Left cardiac atrium (tissue), 4 donors: ENCODE results near the gene GSTT2. TPM values are rescaled to one million over a fixed set of nuclear protein-coding genes. Genes with fewer than 3 reads are reported as not detected.
"Not testable (repeated sequence)": the region's sequence is repeated elsewhere in the genome, so short reads cannot be mapped to it uniquely, and the experiment has no call there.

Experiments used
- ATAC-seq, 2 donors: fragments of 200-7000 bp; cut with Tn5 transposase; one replicate each; pipeline ENCODE4 v1.9.1; 2020; ENCODE audit warnings: mild to moderate bottlenecking in 2 of 2, moderate library complexity in 2 of 2
- DNase-seq: peaks from one replicate; pipeline ENCODE4 v3.0.0-alpha.2; 2020
- intact Hi-C, 2 donors: fragments of 100-400 bp; cut with DNase I; formaldehyde crosslinking; loops; one replicate each; pipeline versions ENCODE4 v1.14.1 to v1.15.1; 2022 to 2023
- total RNA-seq, 2 donors: library from RNA; stranded (reverse); fragmentation: NEBNext Ultra II Directional; extraction: Animal tissue kit (Norgen Biotek cat#: 25700); gene quantifications; one replicate each; pipeline ENCODE4 v1.2.1, GENCODE V29; 2021
- donor health status: DM: no; HTN: yes; CAD: no.
- donor health status: DM: no; HTN: yes; CAD: no; lungs with severe emphysema.
- donor health status: DM: yes; HTN: yes; CAD: no.
- donor health status: Dilated cardiomyopathy.

Gene GSTT2
- total RNA-seq, 2 donors from 2014 or later: 0.38 to 0.65 TPM

- ATAC-seq (no peak), DNase-seq (no peak)
- intact Hi-C loops: loop anchor here in 1 of 2 donors (5.0 kb wide), 1 partner anchor 37 kb away; no protein-coding TSS in a partner anchor
Observed at GRCh38 chr22:23969071-23969470, 10.9 kb upstream of the GSTT2 start.

- no peak for DNase-seq
- no peak for ATAC-seq
Observed at GRCh38 chr22:23970201-23970641, 9.7 kb upstream of the GSTT2 start.

GRCh38 chr22:23970816-23971486, 9.0 kb upstream of the GSTT2 start:
- ATAC-seq (no peak), DNase-seq (no peak)
- intact Hi-C loops: loop anchor here in 1 of 2 donors (5.0 kb wide), 1 partner anchor 44 kb away; no protein-coding TSS in a partner anchor

More at GRCh38 chr22:23970201-23970641, 9.7 kb upstream of the GSTT2 start:
- intact Hi-C loops: loop anchor here in 1 of 2 donors (5.0 kb wide), 1 partner anchor 43 kb away; no protein-coding TSS in a partner anchor

- intact Hi-C loops: loop anchor here in 1 of 2 donors (5.0 kb wide), 1 partner anchor 45 kb away; no protein-coding TSS in a partner anchor
- not testable (repeated sequence) for ATAC-seq, DNase-seq
Observed at GRCh38 chr22:23971927-23972326, 8.0 kb upstream of the GSTT2 start.

GRCh38 chr22:23974345-23974744, 5.6 kb upstream of the GSTT2 start, which contains the start of gene DDT:
DDT (minus strand) TSS chr22:23974441; CDS start chr22:23974414, 27 bp downstream.
- ATAC-seq: peak; percentile 98 to 99
- intact Hi-C loops: loop anchor here in 1 of 2 donors (5.0 kb wide), 1 partner anchor 47 kb away; no protein-coding TSS in a partner anchor
- not testable (repeated sequence) for DNase-seq

- intact Hi-C loops: loop anchor here in 1 of 2 donors (5.0 kb wide), 1 partner anchor 48 kb away; no protein-coding TSS in a partner anchor
- peak; percentile 24 to 31 for ATAC-seq
- not testable (repeated sequence) for DNase-seq
Observed at GRCh38 chr22:23974836-23975352, 5.0 kb upstream of the GSTT2 start.

GRCh38 chr22:23977304-23977703, 2.6 kb upstream of the GSTT2 start:
- DNase-seq, intact Hi-C loops, ATAC-seq: not testable (repeated sequence)

GRCh38 chr22:23980567-23980966, 633 bp downstream of the GSTT2 start:
- not testable (repeated sequence) for DNase-seq, ATAC-seq
- intact Hi-C loops: loop anchor here in 1 of 2 donors (10.0 kb wide), 1 partner anchor 204 kb away; the partner anchor contains the start of gene SUSD2

GRCh38 chr22:23984430-23984829, 4.5 kb downstream of the GSTT2 start:
- no peak for ATAC-seq
- DNase-seq: no peak
- intact Hi-C loops: loop anchor here in 1 of 2 donors (10.0 kb wide), 1 partner anchor 200 kb away; the partner anchor contains the start of gene SUSD2

GRCh38 chr22:23986089-23986488, 6.2 kb downstream of the GSTT2 start:
- not testable (repeated sequence) for DNase-seq, ATAC-seq
- intact Hi-C loops: loop anchor here in 1 of 2 donors (10.0 kb wide), 1 partner anchor 199 kb away; the partner anchor contains the start of gene SUSD2

- DNase-seq, ATAC-seq: not testable (repeated sequence)
- intact Hi-C loops: loop anchor here in 1 of 2 donors (10.0 kb wide), 1 partner anchor 198 kb away; the partner anchor contains the start of gene SUSD2
Observed at GRCh38 chr22:23986538-23987178, 6.7 kb downstream of the GSTT2 start.

GRCh38 chr22:23989583-23990244, 9.8 kb downstream of the GSTT2 start:
- peak in 1 of 2 donors; percentile 30 for ATAC-seq
- intact Hi-C loops: loop anchor here in 1 of 2 donors (10.0 kb wide), 1 partner anchor 195 kb away; the partner anchor contains the start of gene SUSD2
- DNase-seq: not testable (repeated sequence)

- intact Hi-C loops, ATAC-seq, DNase-seq: not testable (repeated sequence)
Observed at GRCh38 chr22:23993080-23993479, 13.1 kb downstream of the GSTT2 start.

- intact Hi-C loops, ATAC-seq, DNase-seq: not testable (repeated sequence)
Observed at GRCh38 chr22:23993581-23994177, 13.7 kb downstream of the GSTT2 start.

GRCh38 chr22:23997092-23997491, 17.2 kb downstream of the GSTT2 start:
- ATAC-seq (no peak), DNase-seq (no peak)
- intact Hi-C loops: loop anchor here in 1 of 2 donors (5.0 kb wide), 1 partner anchor 45 kb away; no protein-coding TSS in a partner anchor

GRCh38 chr22:23999779-24000178, 19.8 kb downstream of the GSTT2 start:
- intact Hi-C loops: loop anchor here in 1 of 2 donors (5.0 kb wide), 1 partner anchor 47 kb away; no protein-coding TSS in a partner anchor
- not testable (repeated sequence) for DNase-seq, ATAC-seq

- intact Hi-C loops: no loop called here
- no peak for DNase-seq
- ATAC-seq: no peak
Observed at GRCh38 chr22:24001314-24001713, 21.4 kb downstream of the GSTT2 start.

- ATAC-seq: no peak
- intact Hi-C loops: no loop called here
Observed at GRCh38 chr22:24002272-24002671, 22.3 kb downstream of the GSTT2 start.

More at GRCh38 chr22:24002272-24002671, 22.3 kb downstream of the GSTT2 start:
- no peak for DNase-seq
